Measurements from ENCODE around the gene PI4KB.

PI4KB gene

DNA sequence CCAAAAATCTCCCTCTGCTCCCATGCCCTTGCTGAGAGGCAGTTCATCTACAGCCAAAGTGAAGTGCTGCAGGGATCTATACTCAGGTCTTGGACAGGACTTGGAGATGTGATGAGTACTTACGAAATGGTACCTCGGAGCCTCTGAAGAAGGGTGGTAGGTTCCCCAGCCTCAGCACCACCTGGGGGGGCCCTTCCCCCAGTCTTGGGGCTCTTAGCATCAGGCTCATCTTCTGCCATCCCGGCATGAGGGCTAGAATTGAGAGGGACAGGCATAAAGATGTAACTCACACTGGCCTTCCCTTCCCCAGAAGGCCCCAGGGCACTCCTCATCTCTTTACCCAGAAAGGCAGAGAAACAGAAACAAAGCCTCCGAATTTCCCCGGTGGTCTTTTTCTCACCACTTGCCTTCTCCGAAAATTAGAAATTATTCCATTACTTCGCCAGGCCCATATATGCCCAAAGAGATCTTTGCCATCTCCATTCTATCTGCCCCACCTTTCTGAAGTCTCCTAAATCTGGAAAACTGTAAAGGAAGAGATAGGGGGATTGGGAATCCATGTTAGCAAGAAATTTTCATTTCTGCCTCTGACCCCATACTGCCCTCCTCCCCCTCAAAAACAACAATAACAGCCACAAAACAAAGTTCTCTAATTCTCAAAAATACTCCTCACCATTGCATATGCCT, 19.0 kb upstream of the PI4KB start:
- no peak for FAIRE-seq

DNA sequence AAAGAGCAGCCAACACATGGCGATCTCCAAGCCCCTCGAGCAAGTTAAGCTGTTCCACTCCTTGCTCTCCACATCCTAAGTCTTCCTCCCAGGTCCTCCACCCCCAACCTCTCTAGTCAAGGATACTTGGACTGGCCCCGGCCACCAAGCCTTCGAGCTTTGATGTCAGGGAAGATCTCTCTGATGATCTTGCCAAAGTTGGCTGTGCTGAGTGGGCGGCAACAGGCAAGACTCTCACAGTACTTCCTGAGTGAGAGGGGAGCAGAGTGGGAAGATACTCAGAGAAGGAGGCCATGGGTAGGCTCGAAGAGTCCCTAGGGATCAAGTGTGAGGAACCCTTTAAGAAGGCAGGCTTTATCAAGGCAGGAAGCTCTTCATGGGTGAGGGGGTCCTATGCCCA, 17.1 kb upstream of the PI4KB start:
- no peak for FAIRE-seq

DNA sequence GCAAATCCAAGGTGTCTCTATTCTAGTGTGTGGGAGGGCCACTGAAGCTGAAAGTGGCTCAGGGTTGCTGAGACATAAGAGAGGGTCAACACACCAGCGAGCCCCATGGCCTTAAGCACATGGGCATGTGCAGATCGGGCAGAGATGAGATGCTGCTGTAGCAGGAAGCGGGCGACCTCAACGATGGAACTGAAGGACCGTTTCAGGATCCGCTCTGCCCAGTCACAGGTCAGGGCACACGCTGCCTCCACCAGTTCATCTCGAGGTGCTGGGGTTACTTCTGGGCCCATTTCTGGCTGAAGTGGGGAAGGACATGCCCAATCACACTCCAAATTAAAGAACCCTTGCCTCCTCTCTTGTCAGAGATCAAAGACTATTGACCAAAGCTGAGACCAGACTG, 16.4 kb upstream of the PI4KB start:
- FAIRE-seq: no peak

DNA sequence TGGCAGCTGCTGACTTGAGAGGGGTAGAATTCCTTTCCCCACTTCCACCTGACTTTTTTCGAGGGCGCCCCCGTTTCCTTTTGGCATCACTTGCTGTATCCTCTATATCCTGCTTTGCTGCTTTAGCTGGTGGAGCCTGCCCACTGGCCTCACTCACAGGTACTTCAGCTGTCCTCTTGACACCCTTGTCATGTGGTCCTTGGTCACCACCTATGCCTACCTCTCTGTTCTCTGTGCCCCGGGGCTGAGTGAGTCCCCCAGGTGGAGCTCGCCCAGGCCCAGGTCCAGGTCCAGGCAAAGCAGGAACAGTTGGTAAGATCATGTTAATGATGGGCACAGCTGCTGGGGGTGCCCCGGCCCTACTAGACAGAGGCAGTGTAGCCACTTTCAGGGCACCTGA, 15.4 kb upstream of the PI4KB start:
- FAIRE-seq: no peak

DNA sequence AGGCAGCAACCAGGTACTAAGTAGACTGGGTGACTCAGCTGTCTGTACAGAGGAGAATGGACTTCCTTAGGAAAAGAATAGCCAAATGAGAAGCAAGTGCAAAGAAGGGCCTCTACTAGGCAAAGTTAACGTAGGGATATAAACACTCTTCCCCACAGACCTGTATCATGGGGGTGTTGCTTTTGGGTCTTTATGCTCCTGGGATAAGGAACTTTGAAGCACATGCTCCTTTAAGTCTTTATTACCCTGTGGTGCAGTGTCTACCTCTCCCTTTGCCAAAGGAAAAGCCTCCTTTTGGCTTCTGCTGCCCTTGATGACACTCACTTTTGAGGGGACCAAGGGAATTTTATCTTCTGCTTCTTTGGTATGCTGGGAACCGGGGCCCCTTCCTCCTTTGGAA, 14.8 kb upstream of the PI4KB start:
- FAIRE-seq: no peak

DNA sequence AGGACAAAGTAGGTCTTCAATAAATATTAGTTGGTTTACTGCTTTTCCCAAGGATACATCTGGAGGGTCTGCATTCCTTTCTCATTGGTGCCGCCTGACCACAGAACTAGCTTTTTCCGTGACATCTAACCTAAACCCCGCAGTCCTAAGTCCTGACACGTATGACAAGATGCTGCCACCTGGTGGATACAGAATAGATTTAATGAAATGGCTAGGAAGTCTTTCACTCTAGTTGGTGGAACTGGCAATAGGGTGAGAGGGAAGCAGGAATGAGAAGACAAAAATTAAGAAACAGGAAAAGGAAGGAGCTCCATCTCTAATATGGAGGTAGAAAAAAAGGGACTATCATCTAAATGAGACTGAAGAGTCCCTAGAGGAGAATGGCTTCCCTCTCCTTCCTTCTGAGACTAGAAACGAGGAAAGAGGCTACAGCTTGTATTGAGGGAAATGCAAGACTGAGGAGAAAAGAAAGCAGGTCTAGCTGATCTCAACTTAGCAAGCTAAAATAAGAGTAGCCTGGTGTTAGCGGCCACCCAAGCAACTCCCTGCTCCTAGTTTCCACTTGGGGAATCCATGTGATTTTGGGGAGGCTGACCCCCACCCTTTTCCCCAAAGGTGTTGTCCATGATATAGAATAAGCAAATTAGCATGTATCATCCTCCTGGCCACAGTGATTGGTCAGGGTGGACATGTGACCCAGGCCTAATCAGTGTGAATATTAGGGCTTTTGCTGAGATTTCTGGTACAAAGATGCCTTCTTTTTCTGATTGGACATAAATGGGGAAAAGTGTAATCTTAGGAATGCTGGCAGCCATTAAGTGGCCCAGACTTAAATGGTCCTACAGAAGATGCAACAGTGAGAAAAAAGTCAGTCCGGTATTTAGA, 13.9 kb upstream of the PI4KB start:
- FAIRE-seq: no peak

DNA sequence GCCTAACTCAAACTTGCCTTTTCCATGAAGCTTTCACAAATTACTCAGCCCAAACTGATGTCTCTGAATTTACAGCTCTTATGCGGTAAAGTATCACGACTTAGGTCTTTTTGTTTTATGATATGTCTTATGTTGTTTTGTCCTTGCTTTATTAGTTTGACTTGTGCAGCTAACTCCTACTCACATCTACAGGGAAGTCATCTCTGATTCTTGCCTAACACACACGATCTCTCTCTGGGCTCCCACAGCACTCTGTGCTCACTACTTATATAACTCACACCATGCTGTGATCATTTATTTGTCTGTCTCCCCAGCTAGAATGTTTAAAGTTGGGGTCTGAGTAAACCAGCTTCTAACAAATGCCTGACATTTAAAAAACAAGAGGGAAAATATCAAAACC, 9.3 kb upstream of the PI4KB start:
- FAIRE-seq: no peak

DNA sequence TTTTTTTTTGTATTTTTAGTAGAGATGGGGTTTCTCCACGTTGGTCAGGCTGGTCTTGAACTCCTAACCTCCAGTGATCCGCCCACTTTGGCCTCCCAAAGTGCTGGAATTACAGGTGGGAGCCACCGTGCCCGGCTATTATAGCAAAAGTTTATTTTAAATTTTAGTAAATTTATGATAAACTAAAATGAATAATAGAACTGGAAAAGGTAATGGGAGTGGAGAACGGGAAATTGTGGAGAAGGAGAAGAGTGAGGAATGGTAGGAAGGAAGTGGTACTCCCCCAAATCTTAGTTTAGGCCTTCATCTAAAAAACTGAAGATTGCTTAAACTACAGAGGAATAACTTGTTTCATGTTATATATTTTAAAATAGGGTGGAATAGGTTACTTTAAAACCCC, 7.6 kb upstream of the PI4KB start:
- no peak for FAIRE-seq

DNA sequence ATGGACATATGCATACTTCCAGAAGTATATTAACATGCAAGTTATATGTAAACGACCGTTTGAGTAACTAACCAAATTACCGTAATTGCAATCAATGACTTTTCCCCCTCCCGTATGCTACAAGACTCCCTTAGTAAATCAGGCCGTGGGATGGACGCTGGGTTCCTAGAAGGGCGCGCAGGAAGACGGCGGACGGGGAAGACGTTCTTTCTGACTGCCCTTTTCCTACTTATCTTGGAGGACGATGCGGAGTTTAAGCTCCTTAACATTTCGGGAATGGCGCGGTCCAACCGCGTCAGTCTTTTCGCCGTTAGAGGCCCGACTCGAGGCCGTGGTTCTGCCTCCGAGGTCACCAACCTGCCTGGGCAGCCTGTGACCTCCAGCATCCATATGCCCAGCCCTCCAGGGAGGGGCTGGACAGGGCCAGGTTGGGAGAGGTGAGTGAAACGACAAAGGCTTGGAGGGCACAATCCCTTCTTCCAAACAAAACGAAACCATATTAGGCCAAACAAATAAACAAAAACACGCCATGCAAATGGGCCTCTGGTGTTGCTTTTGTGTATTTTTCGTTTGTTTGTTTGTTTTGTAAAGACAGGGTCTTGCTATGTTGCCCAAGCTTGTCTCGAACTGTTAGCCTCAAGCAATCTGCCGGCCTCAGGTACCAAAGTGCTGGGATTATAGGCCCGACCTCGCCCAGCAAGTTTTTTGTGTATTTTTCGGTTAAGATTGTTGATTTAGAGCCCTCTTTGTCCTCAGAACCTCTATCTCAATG, 873 bp upstream of the PI4KB start:
- FAIRE-seq: no peak

DNA sequence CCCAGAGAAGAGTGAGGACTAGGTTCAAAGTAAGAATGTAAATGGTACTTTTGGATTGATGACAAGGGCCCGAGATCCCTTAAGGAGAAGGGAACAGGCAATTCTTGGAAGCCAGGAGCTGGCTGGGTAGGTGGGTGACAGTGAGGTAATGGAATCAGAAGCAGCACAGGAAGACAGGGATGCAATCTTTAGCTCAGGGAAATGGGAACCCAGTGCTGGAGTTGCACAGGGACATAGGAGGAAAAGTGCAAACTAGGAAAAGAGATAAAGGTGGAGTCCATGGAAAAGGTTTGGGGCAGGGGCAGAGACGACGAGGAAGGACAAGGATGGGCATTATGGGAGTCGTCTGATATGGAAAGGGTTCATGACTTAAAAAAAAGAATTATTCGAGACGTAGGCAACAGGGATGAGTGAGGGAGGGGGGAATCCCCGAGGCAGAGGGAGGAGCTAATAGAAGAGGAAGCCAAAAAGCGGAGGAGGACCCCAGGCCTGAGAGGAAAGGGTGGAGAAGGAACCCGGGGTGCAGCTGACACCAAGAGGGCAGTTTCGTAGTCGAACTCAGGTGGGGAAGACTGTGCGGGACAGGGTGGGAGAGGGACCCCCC, 495 bp downstream of the PI4KB start:
- FAIRE-seq: no peak

DNA sequence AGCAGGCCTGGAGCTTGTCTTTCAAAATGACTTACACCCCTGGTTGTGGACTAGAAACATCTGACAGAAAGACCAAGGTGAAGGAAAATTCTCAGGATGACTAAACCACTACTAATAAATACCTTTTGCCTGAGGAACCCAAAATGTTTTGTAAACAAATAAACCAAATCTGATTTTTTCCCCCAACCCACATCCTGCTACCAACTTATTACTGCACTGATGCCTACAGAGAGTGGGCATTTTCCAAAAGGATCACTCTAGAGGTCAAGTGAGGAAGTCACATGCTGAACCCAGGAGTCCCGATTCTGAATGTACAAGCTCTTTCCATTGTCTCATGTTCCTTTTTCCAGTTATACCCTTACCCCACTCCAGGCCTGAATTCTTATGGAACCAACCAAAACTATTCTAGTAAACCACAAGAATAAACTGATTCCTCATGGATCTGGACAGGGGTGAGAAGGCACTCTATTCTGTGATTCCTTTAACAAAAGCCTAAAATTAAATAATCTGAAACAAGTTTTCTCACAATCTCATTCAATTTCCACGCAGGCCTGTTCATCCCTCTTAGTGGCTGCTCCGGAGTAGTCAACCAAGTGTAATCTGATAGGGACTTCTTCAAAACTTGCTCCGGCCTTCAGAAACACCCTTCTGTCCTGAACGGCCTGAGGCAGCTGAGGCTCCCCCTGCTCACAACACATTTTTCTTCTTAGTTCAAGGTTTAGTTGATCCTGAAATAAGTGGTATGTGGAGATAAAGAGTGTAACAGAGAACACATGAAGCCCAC, 1.4 kb downstream of the PI4KB start:
- no peak for FAIRE-seq

DNA sequence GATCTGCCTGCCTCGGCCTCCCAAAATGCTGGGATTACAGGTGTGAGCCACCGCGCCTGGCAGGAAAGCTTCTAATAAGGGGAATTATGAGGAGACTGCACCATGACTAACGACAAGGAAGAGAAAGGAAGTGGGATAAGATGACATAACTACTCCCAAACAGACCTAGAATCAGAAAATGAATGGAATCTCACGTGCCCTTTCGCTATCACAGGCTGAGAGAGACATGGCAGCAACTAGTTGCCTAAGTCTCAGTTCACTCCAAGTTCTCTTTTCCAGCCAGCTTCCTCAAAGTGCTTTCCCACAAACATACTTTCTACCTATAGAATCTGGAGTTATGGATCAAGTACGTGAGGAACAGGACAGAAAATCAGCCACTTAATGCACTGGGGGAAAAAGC, 2.0 kb downstream of the PI4KB start:
- no peak for FAIRE-seq

DNA sequence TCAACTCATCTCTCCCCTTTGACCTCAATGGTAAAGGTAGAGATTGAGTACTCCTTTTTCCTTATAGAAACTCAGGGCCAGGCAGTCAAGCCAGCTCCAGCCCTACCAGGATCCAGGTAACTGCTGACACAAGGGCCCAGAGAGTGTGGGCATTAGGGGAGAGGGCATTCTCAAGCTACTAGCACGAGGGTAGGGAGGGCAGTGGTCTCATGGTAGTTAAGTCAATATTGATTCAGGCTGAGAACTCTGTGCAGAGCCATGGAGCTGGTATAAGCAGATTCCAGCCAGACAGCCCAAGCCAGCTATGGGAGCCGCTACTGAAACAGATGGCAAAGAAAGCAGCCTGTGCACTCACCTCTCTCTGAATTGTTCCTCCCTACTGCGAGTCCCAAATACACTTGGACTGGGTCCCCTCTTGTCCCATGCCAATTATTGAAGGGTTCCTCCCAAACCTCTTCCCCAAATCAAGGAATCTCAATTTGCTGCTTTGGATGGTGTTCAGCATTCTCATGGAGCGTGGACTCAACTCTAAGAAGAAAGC, 2.8 kb downstream of the PI4KB start:
- no peak for FAIRE-seq

DNA sequence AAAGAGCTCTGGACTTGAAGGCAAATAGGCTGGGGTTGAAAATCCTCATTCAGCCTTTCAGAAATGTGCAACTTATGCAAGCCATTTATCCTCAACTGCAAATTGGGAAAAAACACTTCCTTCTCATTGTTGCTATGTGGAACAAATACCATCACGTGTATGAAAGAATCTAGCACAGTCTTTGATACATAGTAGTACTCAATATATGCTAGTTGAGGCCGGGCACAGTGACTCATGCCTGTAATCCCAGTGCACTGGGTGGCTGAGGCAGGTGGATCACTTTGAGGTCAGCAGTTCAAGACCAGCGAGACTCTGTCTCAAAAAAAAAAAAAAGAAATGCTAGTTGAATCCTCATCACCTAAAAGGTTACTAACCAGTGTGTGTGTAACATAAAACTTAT, 8.2 kb downstream of the PI4KB start:
- no peak for FAIRE-seq

DNA sequence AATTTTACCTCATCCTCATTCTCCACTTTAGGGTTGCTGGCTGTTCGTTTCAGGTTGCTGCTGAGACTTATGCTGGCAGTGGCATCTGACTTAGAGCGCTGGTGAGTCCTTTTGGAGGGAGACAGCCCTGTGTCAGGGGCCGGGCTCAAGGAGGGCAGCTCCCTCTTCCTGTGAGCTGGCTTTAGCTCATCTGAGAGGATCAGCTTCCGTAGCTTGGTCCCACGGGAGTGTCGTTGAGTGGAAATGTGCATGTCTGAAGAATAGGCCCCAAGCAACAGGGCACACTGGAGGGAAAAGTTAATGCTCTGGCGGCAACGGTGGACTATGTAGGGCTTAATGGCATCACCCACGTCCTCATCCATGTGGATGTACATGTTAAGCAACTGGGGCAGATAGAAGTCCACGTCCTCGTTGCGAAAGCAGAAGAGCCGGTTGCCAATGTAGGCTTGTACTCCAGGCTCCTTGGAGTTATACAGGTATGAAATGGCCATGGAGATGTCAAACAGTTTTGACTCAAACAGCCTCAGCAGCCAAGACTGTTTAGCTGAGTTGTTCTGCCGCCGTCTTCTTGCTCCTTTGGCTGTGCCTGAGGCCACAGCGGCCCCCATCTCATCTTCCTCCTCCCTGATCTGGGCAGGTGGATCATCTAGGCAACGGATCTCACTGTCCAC, 11.5 kb downstream of the PI4KB start:
- no peak for FAIRE-seq

DNA sequence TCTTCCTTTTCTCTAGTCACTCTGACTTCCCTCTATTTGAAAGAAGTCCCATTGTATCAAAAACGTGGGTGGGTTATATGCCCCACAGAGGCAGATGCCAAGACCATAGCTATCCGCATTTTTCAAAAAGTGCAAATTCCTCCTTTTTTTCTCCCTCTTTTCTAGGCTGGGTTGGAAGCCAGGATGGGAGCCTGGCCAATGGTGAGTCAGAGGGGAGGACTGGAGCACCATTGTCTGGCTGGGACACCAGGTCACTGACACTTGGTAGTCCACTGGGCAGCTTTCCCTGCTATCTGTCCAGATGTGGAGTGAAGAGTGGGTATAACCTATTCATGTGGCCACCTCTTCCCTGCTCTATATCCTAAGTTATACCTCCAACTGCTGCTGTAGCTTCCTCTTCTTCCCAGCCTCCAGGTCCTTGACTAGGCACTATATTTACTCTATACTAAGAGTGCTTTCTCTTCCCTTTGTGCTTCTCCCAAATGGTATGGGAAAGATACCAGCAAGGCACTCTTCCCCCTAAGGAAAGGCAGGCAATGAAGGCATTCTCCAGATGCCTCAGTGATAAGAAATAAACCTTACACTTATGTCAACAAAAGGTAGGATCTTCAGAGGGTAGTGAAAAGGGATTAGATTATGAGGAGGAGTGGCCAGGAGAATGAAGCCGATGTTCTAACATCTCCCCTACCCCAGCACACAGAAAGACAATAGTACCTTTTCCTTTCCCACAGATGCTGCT, 12.9 kb downstream of the PI4KB start:
- FAIRE-seq: no peak

DNA sequence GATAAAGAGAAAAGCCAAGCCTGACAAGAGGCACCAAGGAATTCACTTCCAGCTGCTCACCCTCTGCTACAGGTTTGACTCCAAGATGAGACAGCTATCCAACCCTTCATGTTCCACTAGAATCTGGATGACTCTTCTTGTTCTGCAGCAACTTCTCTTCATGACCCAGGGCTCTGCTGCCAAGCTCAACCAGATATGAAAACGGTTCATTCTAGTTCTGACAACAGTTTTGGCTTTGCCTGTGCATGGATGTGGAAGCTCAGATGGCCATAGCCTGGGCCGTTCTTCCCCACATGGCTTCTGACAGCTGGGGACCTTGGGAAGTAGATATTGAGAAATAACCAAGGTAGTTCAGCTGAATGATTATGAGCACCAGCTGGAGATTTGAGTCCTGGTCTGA, 13.7 kb downstream of the PI4KB start:
- no peak for FAIRE-seq

DNA sequence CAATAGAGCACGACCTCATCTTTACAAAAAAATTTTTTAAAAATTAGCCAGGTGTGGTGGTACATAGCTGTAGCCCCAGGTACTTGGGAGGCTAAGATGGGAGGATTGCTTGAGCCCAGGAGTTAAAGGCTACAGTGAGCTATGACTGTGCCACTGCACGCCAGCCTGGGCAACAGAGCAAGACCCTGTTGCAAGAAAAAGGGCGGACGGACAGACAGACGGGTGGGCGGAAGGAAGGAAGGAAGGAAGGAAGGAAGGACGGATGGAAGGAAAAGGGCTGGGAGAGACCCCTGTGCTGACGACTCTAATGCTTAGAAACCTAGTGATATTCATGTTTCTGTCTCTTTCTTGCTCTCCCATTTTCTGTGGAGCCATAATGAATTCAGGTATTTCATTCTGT, 14.4 kb downstream of the PI4KB start:
- no peak for FAIRE-seq

DNA sequence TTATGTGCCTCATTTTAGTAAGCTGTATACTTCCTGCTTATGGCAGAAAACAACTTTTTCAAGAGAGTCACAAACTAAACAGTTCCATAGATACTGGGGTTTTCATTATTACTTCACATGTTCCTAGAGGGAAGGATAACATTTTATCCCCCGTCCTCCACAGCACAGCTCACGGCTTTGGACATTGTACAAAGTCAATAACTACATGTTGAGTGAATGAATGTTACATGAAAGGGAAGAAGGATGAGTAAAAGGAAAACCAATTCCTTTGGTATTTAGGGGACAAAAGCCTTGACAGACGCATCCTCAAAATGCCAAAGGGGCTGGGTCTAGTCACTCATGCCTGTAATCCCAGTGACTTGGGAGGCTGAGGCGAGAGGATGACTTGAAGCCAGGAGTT, 14.8 kb downstream of the PI4KB start:
- no peak for FAIRE-seq

DNA sequence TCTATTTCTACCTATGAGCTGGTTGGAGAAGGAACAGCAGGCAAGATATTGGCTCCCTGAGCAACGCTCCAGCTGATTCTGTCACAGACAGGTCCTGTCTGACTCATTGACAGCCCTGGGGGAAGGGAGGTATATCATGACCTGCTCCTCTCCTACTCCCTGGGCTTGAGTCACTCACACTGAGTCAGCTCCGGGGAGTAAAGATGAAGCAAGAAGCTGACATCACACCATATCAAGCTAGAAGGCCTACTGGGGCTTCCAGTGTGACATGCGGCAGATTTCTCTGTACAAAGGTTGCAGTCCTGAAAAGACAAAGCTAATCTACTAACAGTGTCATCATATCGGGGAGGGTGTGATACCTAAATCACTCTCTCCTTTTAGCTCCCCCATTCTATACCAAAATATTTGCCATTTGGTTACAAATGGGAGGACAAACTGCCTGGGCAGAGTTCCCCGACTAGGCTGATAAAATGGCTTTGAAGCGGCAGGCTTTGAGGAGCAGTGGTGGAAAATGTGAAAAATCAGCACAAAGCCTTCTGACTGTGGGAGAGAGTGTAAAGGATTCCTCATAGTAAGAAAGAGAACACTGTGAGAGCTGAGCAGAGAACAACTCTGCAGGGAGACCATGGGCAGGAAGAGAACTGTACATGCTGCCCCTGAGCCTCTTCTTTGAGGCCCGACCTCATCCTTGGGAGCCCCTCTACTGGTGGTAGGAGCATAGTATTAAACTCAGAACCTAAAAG, 15.5 kb downstream of the PI4KB start:
- FAIRE-seq: no peak
